K562 (cell line): ENCODE data around the gene GPR108. TPM values are rescaled to one million over a fixed set of nuclear protein-coding genes. Genes with fewer than 3 reads are reported as not detected.
A peak's percentile ranks its signal among the peaks of the same experiment; 100 is the strongest.

Experiments
- FOXK1 ChIP-seq: sonication (generic); formaldehyde crosslinking; IDR thresholded peaks from 2 replicates; pipeline ENCODE4 v1.8.0; 2022; ENCODE audit warnings: missing genetic modification reagents, mild to moderate bottlenecking, borderline replicate concordance
- JUND ChIP-seq, 2 experiments: IDR thresholded peaks; 2 replicates in 1 of 2; 3 replicates in 1 of 2; pipeline ENCODE4 v1.6.1; 2011; ENCODE audit warnings: borderline replicate concordance in 2 of 2, low read depth in 2 of 2, low read length in 2 of 2, improper control_type of control experiment in 1 of 2, missing biosample characterization in 1 of 2, missing genetic modification characterization in 1 of 2, missing genetic modification reagents in 1 of 2
- KDM2B ChIP-seq: fragments of 250-450 bp; sonication (Bioruptor Pico); IDR thresholded peaks from 2 replicates; pipeline ENCODE4 v1.8.0; 2021; ENCODE audit warnings: mild to moderate bottlenecking, moderate library complexity
- MIER1 ChIP-seq: fragments of 450-650 bp; IDR thresholded peaks from 2 replicates; pipeline ENCODE4 v1.6.1; 2016; ENCODE audit warnings: antibody characterized with exemption, mild to moderate bottlenecking, low read depth
- polyA plus RNA-seq, 8 experiments: library from polyadenylated mRNA; depleted of rRNA in 4 of 8; stranded (reverse) in 5 of 8; unstranded in 3 of 8; fragments of >200 nt; fragmentation: Nextera tagmentation in 2 of 8; fragmentation: Illumina TruSeq in 1 of 8; extraction: Ambion mirVana in 2 of 8; extraction: Trizol in 1 of 8; gene quantifications; 2 replicates each; pipeline versions ENCODE4 v1.2.1 to v1.2.3, GENCODE V29; 2011 to 2014; ENCODE audit warnings: inconsistent platforms in 1 of 8, missing spikeins in 1 of 8
- total RNA-seq, 7 experiments: library from RNA; depleted of rRNA in 6 of 7; stranded (reverse); fragments of >200 nt in 6 of 7; fragmentation: Illumina TruSeq in 2 of 7; extraction: Trizol in 2 of 7; gene quantifications; 2 replicates each; pipeline versions ENCODE4 v1.2.1 to v1.2.3, GENCODE V29; 2011 to 2021; ENCODE audit warnings: low replicate concordance in 1 of 7
- TF ChIP-seq, protein P1 (sequence below): fragments of 450-650 bp; IDR thresholded peaks from 2 replicates; pipeline ENCODE4 v1.6.1; 2018; ENCODE audit not compliant: partially characterized antibody
- TF ChIP-seq, protein P2 (sequence below), 3 experiments: IDR thresholded peaks in 2 of 3; conservative IDR thresholded peaks in 1 of 3; 2 replicates each; pipeline ENCODE4 v1.5.1; 2011 to 2012; ENCODE audit warnings: low read length in 3 of 3, mild to moderate bottlenecking in 3 of 3, control low read depth in 2 of 3, improper control_type of control experiment in 1 of 3, inconsistent platforms in 1 of 3, low read depth in 1 of 3, mixed read lengths in 1 of 3, moderate library complexity in 1 of 3; ENCODE audit not compliant: insufficient read depth in 2 of 3
- TF ChIP-seq, protein P3 (sequence below): sonication (generic); formaldehyde crosslinking; IDR thresholded peaks from 2 replicates; pipeline ENCODE4 v1.8.0; 2022; ENCODE audit warnings: missing genetic modification reagents, mild to moderate bottlenecking, moderate library complexity, borderline replicate concordance

The GPR108 gene
- total and polyA plus RNA-seq, 9 of the 15 experiments (the other 6 are each of a cell fraction or from before 2014, with no cell fraction given), result 2.4 to 33.2 (median 24.4) TPM

DNA sequence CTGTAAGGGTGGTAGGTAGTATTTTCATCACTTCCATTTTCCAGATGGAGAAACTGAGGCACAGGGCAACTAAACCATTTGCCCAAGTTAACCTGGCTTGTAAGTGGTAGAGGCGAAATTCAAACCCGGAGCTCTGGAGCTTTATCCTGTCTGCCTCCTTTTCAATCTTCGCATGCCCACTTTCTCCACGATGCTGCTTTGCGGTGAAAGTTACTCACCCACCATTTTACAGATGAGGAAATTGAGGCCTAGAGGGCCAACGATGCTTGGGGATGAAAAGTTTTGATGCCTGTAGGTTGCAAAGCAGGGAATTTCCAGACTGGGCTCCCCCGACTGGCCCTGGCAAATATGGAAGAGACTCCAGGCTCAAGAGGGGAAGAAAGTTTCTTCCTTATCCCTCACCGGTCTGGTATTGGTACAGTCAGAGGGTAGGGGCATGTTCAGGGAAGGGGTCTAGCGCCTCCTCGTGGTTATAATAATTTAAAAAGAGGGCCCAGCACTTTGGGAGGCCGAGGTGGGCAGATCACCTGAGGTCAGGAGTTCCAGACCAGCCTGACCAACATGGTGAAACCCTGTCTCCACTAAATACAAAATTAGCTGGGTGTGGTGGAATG is 31.7 kb upstream of the GPR108 start (continued):
- TF ChIP-seq JUND (IDR thresholded peaks at IDR 0.05; ENCODE audit: borderline replicate concordance, low read depth, low read length), result peak; percentile 30; the same call in 1 of the 2 replicates
- TF ChIP-seq JUND (tag; IDR thresholded peaks at IDR 0.05; ENCODE audit: borderline replicate concordance, low read depth, low read length), result no peak
- no peak for TF ChIP-seq KDM2B (CRISPR knock-in tag)
- TF ChIP-seq, protein P1, sequence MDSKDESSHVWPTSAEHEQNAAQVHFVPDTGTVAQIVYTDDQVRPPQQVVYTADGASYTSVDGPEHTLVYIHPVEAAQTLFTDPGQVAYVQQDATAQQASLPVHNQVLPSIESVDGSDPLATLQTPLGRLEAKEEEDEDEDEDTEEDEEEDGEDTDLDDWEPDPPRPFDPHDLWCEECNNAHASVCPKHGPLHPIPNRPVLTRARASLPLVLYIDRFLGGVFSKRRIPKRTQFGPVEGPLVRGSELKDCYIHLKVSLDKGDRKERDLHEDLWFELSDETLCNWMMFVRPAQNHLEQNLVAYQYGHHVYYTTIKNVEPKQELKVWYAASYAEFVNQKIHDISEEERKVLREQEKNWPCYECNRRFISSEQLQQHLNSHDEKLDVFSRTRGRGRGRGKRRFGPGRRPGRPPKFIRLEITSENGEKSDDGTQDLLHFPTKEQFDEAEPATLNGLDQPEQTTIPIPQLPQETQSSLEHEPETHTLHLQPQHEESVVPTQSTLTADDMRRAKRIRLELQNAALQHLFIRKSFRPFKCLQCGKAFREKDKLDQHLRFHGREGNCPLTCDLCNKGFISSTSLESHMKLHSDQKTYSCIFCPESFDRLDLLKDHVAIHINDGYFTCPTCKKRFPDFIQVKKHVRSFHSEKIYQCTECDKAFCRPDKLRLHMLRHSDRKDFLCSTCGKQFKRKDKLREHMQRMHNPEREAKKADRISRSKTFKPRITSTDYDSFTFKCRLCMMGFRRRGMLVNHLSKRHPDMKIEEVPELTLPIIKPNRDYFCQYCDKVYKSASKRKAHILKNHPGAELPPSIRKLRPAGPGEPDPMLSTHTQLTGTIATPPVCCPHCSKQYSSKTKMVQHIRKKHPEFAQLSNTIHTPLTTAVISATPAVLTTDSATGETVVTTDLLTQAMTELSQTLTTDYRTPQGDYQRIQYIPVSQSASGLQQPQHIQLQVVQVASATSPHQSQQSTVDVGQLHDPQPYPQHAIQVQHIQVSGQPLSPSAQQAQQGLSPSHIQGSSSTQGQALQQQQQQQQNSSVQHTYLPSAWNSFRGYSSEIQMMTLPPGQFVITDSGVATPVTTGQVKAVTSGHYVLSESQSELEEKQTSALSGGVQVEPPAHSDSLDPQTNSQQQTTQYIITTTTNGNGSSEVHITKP, result peak; percentile 96
- TF ChIP-seq, protein P2, sequence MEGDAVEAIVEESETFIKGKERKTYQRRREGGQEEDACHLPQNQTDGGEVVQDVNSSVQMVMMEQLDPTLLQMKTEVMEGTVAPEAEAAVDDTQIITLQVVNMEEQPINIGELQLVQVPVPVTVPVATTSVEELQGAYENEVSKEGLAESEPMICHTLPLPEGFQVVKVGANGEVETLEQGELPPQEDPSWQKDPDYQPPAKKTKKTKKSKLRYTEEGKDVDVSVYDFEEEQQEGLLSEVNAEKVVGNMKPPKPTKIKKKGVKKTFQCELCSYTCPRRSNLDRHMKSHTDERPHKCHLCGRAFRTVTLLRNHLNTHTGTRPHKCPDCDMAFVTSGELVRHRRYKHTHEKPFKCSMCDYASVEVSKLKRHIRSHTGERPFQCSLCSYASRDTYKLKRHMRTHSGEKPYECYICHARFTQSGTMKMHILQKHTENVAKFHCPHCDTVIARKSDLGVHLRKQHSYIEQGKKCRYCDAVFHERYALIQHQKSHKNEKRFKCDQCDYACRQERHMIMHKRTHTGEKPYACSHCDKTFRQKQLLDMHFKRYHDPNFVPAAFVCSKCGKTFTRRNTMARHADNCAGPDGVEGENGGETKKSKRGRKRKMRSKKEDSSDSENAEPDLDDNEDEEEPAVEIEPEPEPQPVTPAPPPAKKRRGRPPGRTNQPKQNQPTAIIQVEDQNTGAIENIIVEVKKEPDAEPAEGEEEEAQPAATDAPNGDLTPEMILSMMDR (IDR thresholded peaks at IDR 0.05 in 2 of 3, conservative IDR thresholded peaks at IDR 0.05 in 1 of 3; ENCODE audit: insufficient read depth in 2 of 3, low read depth in 1 of 3, low read length in 3 of 3), result peak; percentile 57 to 58 (median 58)
- TF ChIP-seq, protein P3, sequence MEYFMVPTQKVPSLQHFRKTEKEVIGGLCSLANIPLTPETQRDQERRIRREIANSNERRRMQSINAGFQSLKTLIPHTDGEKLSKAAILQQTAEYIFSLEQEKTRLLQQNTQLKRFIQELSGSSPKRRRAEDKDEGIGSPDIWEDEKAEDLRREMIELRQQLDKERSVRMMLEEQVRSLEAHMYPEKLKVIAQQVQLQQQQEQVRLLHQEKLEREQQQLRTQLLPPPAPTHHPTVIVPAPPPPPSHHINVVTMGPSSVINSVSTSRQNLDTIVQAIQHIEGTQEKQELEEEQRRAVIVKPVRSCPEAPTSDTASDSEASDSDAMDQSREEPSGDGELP, result peak; percentile 25; the same call in 1 of the 2 replicates
- no peak for TF ChIP-seq MIER1
- TF ChIP-seq FOXK1 (CRISPR knock-in tag), result no peak
